Vagina (tissue), 2 donors: ENCODE results near the gene EFNA3.

ENCODE experiments used
- POLR2A ChIP-seq, 2 donors: fragments of 450-650 bp; IDR thresholded peaks; one replicate each; pipeline ENCODE4 v1.6.1; 2017; ENCODE audit warnings: antibody characterized with exemption in 2 of 2, mild to moderate bottlenecking in 2 of 2, moderate library complexity in 2 of 2
- POLR2AphosphoS5 ChIP-seq, 2 donors: sonication (generic); formaldehyde crosslinking; IDR thresholded peaks; one replicate each; pipeline ENCODE4 v1.9.0; 2017; ENCODE audit warnings: antibody characterized with exemption in 2 of 2, mild to moderate bottlenecking in 2 of 2, low read depth in 1 of 2; ENCODE audit not compliant: insufficient read depth in 1 of 2
- TF ChIP-seq, protein P1 (sequence below), 3 experiments: fragments of 450-650 bp in 2 of 3; fragments of 200-600 bp in 1 of 3; sonication (generic) in 1 of 3; IDR thresholded peaks; one replicate each; pipeline ENCODE4 v1.5.1; 2017 to 2019; ENCODE audit warnings: antibody characterized with exemption in 3 of 3, mild to moderate bottlenecking in 2 of 3, moderate library complexity in 2 of 3

DNA sequence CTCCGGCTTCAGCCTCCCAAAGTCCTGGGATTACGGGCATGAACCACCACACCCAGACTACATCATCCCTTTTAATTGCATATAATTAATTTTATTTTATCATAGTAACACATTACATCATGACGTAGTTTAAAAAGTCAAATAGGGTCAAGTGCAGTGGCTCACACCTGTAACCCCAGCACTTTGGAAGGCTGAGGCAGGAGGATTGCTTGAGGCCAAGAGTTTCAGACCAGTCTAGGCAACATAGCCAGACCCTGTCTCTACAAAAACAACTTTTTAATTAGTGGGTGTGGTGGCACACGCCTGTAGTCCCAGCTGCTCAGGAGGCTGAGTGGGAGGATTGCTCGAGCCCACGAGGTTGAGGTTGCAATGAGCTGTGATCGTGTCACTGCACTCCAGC is 20.7 kb downstream of the EFNA3 start:
- no peak for TF ChIP-seq POLR2A (IDR thresholded peaks at IDR 0.05)
- TF ChIP-seq, protein P1, sequence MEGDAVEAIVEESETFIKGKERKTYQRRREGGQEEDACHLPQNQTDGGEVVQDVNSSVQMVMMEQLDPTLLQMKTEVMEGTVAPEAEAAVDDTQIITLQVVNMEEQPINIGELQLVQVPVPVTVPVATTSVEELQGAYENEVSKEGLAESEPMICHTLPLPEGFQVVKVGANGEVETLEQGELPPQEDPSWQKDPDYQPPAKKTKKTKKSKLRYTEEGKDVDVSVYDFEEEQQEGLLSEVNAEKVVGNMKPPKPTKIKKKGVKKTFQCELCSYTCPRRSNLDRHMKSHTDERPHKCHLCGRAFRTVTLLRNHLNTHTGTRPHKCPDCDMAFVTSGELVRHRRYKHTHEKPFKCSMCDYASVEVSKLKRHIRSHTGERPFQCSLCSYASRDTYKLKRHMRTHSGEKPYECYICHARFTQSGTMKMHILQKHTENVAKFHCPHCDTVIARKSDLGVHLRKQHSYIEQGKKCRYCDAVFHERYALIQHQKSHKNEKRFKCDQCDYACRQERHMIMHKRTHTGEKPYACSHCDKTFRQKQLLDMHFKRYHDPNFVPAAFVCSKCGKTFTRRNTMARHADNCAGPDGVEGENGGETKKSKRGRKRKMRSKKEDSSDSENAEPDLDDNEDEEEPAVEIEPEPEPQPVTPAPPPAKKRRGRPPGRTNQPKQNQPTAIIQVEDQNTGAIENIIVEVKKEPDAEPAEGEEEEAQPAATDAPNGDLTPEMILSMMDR (IDR thresholded peaks at IDR 0.05), result no peak
- no peak for TF ChIP-seq POLR2AphosphoS5 (IDR thresholded peaks at IDR 0.05; ENCODE audit: insufficient read depth in 1 of 2, low read depth in 1 of 2)
